GM12801 (cell line): ENCODE results near the gene WNK1.

Experiments used
- CTCF ChIP-seq: IDR thresholded peaks from one replicate; pipeline ENCODE4 v1.5.1; 2011; ENCODE audit warnings: control low read depth; ENCODE audit not compliant: insufficient read length; ENCODE audit errors: extremely low read depth

WNK1 gene

GRCh38 chr12:730550-730949 lies 21.8 kb upstream of the WNK1 start:
- no peak for TF ChIP-seq CTCF

- TF ChIP-seq CTCF = no peak
Observed at GRCh38 chr12:737122-737739, 15.1 kb upstream of the WNK1 start.

GRCh38 chr12:738712-739111 lies 13.7 kb upstream of the WNK1 start:
- TF ChIP-seq CTCF = no peak

GRCh38 chr12:739349-739748 lies 13.0 kb upstream of the WNK1 start:
- TF ChIP-seq CTCF = no peak

GRCh38 chr12:740921-741320 lies 11.5 kb upstream of the WNK1 start:
- no peak for TF ChIP-seq CTCF

GRCh38 chr12:749751-750270 lies 2.6 kb upstream of the WNK1 start:
- no peak for TF ChIP-seq CTCF

- TF ChIP-seq CTCF = no peak
Observed at GRCh38 chr12:750366-751191, 1.8 kb upstream of the WNK1 start.
